SIG-M5 treated with dmso at 0.1 percent for 504 hours (cell line): Measurements from ENCODE around the gene NR1H4.
"Not testable (repeated sequence)": the region's sequence is repeated elsewhere in the genome, so short reads cannot be mapped to it uniquely, and the experiment has no call there.

Experiments
- DNase-seq: peaks from one replicate; lab custom pipeline; 2025; ENCODE audit not compliant: unreplicated experiment; lab: John Stamatoyannopoulos, UW

The NR1H4 gene

DNA sequence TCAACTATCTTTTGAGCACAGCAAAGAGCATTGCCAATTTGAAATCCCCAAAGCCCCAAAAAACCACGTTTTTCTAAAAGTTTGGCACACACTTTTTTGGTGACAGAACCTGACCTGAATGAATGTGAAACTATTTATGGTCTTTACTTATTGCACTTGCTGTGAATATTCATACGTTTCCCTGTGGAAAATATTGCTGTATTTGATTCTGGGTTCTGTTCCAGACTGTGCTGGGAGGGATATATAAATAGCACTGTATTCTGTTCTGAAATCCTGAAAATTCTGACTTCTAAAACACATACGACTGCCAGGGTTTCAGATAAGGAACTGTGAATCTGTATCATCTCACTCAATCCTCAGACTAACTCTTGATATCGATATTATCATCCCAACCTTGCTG is 35.1 kb downstream of the NR1H4 start:
- no peak for DNase-seq

DNA sequence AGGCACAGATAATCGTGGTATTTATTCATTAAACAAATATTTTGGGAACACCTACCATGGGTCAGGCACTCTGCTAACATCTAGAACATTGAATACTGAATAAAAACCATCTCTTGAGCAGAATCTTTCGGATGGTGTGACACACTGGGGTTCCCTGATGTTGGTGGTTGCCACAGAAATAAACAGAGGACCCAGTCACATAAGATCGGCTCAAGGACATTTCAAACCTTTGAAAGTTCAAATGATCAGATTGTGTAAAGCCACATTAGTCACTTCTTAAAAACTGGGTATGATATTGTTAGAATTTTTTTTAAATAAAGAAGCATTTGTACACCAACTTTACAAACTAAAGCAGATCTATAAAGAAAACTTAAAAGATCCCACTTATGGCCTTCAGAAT is 39.0 kb downstream of the NR1H4 start:
- DNase-seq: no peak

DNA sequence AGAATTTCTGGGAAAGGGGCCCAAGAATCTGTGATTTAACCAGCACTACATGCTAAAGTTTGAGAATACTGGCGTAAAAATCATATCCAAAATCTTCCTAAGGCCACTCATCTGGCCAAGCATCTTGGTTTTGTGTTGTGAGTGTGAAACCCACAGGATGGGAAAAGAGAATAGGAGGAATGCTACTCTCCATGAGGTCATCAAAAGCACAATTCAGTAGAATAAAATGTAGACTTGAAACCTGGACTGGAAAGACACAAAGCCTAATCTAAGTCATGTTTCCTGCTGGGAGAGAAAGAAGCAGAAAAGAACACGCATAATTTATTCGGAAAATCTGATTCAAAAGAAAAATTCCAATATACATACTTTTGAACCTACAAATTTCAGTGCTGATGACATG is 42.3 kb downstream of the NR1H4 start:
- DNase-seq: no peak

DNA sequence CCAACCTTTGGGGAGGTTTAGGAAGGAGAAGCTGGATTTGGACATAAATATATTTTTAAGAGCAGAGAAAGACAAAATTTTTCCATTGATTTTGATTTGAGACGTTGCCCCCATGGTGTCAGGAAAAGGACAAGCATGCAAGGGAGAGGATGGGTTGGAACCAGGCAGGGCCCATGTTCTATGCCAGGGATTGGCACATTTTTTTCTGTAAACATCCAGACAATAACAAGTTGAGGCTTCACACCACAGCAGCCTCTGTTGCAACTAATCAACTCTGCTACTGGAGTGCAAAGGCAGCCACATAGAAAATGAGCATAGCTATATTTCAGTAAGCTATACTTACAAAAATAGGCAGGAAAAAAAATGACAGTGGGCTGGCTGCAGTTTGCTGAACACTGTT is 44.7 kb downstream of the NR1H4 start:
- DNase-seq: no peak

DNA sequence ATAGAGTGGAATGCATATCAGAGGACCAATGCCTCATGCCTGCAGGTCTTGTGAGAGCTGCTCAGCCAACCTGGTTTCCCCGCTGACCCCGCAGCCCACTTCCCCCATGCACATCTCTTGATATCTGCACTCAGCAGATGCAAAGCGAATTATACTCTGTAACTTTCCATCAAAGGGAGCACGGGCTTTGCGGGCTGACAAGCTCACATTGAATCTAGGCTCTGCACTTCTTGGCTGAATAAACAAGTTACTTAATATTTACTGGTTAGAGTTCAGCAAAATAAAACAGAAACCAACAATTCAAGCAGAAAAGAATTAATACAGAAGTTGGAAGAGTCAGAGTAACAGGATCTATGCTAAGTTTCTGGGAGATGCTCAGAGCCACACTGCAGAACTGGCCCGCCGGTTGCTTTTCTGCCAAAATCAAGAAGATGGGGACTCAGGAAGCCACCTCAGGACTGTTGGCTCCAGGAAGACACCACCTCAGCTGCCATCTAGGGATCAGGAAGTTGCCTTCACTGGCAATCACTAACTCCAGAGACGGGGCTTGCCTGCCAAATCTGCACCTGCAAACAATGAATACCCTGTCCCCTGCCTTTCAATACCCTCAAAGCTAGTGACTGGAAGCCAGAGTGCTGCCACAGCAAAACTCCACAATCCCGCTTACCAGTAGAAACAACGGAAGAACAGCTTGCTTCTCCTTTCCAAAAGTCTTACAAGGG is 46.5 kb downstream of the NR1H4 start:
- DNase-seq: no peak

DNA sequence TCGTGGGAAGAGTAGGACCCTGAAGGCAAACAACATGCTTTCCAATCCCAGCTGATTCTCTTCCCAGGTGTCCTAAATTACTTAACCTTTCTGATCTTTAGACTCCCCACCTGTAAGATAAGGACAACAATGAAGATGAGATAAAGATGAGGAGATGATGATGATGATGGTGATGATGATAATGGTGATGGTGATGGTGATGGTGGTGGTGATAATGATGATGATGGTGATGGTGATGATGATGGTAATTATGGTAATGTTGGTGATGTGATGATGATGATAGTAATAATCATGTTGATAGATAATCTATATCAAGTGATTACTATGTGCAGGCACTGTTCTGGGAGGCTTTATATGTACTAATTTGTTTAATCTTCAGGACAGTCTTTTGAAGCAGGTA is 48.3 kb downstream of the NR1H4 start:
- no peak for DNase-seq

DNA sequence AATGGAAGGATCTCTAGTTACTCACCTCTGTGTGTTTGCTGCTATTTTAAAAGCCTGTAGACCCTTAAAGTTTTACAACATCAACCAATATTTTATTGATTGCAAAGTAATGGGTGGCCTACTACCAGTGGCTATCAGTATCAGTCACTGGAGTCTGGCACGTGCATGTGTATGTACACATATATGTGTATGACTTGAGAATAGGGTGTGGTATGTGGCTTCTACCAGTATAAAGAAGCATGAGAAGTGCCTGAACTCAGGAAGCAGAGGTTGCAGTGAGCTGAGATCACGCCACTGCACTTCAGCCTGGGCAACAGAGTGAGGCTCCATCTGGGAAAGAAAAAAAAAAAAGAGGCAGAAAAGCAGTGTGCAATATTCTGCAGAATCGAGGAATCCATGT is 54.4 kb downstream of the NR1H4 start:
- DNase-seq: no peak

DNA sequence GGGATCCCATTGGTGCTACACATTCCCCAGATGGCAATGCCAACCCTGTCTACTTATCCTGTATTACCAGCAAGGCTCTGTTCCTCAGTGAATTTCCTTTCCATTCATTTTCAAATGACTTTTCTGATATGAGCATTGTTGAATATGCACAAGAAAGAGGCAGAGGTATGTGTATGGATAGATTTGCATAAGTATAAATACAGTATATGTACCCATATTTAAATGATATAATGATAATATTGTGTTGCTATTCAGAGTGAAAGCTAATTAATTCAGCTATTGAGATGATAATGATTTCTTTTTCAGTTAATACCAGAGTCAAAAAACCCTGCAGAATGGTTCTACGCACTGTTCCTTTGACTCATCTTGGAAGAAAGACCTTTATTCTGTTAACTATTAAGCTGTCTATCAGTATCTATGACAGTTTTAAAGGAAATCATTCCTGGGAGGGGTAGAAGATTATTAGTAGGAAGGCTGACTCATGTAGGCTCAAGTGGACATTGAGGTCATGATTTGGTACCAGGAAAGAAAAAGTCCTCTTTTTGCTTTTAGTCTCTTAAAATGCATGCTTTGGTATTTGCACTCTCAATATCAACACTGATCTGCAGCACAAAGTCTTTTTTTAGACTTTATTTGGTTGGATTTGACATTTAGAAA is 54.9 kb downstream of the NR1H4 start:
- DNase-seq: no peak

DNA sequence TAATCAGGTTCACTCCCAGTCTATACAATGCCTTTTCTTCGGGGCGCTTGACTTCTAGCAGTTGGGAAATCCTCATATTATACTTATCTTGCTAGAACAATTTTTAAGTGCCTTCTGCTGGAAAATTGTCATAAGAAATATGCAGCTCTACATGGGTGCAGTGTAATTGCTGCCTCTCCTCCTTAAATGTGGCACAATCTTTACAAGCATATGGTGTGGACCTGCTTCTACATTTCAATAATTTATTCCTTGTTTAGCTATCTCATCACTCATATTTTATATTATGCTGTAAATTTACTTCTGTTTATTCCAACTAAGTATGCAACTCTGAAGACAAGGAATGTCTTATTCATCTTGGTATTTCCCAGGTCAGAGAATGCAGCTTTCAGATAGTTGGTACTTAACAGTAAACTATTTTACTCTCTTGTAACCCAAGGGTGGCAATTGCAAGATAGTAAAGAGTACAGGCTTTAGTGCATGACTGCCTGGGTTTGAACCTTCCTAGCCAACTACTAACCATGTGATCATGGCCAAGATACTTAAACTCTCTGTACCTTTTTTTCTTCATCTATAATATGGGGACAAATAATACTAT is 56.2 kb downstream of the NR1H4 start:
- no peak for DNase-seq

DNA sequence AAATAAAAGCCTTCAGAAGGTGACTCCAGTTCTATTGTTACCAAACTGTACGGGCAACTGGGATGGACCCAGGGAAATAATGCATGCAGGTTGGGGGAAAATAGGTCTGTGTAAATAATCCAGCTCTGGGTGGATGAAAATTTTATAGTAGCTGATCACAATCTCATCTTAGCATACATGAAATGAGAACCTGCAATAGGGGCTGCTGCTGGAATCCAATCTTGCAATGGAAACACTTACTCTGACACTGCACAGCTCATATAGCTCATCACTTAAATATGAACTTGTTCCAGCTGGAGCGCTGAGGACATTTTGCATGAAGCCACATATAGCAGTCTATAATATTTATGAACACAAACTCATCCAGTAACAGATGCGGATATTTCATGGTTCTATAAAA is 59.7 kb downstream of the NR1H4 start:
- DNase-seq: no peak

DNA sequence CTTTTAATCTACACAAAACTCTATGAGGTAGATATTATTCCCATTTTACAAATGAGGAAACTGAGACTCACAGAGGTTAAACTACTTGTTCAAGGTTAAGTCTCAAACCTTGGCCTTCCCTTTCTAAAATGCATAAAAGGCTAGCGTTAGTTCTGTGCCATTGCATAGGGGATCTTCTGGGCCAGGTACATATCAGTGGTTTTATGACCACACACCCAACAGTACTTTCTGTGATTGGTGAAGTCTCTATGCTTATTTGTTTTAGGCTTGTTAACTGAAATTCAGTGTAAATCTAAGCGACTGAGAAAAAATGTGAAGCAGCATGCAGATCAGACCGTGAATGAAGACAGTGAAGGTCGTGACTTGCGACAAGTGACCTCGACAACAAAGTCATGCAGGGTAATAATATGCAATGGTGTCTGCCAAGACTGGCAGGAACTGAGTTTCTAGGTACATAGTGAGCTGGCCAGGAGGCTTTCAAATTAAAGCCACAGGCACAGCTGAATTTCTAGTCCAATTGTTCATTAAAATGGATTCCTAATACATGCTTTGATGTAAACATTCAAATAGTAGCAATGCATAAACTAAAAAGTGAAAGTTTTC is 61.1 kb downstream of the NR1H4 start:
- no peak for DNase-seq

DNA sequence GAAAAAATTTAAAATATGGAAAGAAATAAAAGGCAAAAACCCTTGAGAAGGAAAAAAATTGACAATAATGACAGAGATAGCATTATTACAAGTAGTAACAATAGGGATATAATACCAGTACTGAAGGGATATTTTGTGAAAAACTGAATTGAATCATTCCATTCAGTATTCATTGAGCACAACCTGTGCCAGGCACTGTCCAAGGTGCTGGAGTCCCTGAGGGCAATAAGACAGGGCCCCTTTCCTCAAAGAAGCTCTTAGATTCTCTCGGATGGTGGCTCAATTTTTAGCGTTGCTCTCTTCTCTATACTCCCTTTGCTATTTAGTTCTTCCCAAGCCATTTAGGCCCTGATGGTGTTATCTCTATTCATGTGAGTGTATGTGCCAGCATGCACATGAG is 65.5 kb downstream of the NR1H4 start:
- DNase-seq: peak; percentile 17

DNA sequence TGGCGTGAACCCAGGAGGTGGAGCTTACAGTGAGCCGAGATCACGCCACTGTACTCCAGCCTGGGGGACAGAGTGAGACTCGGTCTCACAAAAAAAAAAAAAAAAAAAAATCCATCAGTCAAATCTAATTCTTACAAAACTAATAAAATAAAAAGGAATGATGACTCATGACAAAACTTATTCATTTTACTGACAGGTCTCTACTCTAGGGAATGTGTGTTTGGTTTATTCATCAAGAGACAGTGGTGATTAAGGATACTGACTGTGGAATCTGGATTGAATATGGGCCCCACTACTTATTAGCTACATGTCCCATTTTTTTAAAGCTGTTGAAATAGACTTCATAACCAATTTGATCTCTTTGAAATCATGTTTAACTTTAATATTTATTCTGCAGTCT is 70.5 kb downstream of the NR1H4 start:
- DNase-seq: no peak

DNA sequence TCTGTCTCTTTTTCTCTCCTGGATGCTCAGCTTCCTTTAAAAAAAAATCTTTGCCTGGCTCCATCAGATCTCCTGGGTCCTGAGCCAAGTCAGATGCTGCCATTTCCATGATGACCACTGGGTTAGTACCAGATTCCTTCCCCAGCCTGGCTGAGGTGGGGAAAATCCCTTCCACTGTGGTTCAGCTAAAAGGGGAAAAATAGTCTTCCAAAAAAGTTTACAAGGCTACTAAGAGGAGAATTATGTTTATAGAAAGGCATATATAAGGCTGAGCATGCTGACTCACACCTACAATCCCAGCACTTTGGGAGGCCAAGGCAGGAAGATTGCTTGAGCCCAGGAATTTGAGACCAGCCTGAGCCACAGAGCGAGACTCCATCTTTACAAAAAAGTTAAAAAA is 71.4 kb downstream of the NR1H4 start:
- no peak for DNase-seq

DNA sequence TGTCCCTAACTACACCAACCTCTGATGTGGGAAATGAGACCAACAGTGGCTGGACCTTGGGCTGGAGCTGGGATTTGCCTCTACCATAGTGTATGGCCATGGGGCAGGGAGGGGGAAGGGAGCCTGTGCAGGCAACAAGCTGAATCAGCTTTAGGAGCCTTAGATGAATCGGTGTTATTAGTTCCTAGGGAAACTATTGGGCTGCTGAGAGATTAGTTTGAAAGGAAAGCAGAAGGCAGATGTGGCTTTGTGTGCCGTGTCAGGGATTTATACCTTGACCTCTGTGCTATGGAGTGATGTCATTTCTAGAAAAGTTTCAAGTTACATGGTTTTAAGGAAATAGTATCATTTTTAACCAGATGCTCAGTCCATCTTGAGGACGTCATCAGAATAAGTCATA is 80.3 kb downstream of the NR1H4 start:
- no peak for DNase-seq

DNA sequence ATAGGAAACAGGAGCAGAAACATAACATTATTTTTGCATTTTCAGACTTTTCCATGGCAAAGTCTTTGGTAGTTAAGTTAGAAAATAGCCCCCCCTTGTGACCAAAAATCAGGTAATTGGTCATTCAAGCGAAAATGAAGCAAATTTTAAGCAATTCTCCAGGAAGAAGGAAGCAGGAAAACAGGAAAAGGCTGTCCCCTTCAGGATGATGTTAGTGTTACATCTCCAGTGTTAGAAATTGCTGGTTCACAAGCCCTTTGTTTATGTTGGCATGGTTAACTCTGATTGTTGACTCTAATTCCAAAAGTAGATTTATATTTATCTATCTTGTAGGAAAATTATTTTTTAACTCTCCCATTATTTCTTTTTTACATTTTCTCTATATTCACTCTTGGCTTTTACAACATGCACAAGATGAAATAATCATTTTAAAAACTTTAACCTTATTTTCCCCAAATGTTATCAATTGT is 81.0 kb downstream of the NR1H4 start:
- DNase-seq: peak; percentile 63

DNA sequence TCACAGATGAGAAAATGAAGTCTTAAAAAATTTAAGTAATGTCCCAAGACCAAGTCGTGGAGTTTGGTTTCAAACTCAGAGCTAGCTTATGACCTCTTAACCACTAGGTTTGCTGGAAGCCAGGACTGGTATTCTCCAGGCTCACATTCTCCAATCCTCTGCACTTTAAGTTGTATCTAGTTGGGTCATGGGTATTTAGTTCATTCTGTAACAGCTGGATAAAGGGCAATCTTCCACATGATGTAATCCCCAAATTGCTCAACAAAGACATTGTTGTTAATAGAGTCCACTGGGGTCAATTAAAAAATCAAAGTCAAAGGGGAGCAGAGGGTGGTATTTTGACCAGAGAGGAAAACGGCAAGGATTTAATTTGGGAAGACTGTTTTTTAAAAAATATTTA is 82.1 kb downstream of the NR1H4 start:
- DNase-seq: no peak

DNA sequence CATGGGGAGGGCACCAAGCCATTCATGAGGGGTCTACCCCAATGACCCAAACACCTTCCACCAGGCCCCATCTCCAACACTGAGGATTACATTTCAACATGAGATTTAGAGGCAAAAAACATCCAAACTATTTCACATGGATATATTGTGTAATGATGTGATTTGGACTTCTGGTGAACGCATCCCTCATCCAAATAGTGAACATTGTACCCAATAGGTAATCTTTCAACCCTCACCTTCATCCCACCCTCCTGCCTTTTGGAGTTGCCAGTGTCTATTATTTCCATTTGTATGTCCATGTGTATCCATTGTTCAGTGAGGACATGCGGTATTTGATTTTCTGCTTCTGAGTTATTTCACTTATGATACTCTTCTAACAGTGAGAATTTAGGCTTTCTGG is 83.7 kb downstream of the NR1H4 start:
- no peak for DNase-seq

DNA sequence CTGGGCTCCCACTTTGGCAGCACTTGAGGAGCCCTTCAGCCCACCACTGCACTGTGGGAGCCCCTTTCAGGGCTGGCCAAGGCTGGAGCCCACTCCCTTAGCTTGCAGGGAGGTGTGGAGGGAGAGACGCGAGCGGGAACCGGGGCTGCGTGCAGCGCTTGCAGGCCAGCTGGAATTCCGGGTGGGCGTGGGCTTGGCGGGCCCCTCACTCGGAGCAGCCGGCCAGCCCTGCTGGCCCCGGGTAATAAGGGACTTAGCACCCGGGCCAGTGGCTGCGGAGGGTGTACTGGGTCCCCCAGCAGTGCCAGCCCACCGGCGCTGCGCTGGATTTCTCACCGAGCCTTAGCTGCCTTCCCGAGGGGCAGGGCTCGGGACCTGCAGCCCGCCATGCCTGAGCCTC is 85.6 kb downstream of the NR1H4 start:
- not testable (repeated sequence) for DNase-seq

DNA sequence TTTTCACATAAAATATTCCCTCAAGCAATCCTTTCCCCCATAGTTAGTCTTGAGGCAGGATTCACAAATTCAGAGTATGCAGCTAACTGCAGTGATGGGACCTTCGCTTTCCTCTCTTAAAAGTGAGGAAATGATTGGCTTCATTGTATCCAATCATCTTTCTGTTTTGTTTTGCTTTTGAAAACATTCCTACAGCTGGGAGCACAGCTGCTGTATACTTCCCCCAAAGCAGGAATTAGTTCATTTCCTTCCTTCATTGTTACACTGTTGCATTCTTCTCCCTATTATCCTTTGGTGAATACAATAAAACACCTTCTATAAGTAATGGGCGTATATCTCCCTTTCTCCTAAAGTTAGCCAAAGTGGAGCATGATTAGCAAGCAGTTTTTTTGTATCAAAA is 90.4 kb downstream of the NR1H4 start:
- DNase-seq: no peak

DNA sequence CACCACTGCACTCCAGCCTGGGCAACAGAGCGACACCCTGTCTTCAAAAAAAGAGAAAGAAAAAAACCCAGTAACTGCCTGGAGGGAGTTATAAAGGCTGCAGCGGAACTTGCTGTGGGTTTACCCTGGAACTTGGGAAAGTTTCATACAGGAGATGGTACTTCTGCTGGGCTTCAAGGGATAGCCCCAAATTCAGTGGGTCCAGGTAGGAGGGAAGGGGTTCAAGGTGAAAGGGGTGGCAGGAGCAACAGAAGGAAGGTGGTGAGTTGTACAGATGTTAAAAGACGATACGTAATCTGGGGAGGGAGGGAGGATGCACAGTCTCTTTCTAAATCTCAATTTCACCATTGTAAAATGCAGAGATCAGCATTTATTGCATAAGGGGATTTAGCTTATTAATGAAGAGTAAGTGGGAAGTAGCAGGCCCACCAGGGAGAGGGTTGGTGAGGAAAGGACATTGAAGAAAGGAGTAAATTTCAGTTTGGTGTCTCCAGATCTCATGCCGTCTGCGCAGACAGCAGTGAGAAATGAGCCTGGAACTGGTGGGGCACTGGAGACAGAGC is 91.3 kb downstream of the NR1H4 start:
- DNase-seq: no peak
